Measurements from ENCODE around the gene ITPR2. TPM values are rescaled to one million over a fixed set of nuclear protein-coding genes. Genes with fewer than 3 reads are reported as not detected.

ITPR2 gene
- total and polyA plus RNA-seq, 2 of the 13 experiments (the other 11 are each of a cell fraction or from before 2014, with no cell fraction given): 31.9 to 81.9 TPM

DNA sequence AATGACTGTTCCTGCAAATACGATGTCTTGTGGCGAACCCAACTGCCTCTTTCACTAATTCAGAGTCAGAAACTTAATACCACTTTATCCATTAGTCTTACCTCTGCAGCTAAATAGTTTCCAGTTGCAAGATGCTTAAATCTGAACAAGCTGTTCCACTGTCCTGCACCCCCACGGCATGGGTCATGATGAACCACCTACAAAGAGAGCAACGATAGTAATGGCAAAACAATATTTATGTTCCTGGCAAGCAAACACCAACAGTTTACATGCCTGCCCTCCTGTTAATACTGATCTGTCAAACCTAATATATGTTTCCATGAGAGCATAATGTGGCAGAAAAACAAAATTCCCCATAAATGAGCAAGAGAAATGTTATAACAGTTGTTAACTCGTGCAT lies 121.9 kb downstream of the ITPR2 start:
- no peak overlapping the region for H3K27ac ChIP-seq (ENCODE audit: extremely low read length, insufficient read depth, low read length)
- no peaks in the 10 kb centered on the region for H3K9me3 ChIP-seq (ENCODE audit: low read length)
- H3K4me3 ChIP-seq (replicated peaks in 1 of 3; ENCODE audit: insufficient read depth in 1 of 3, low read depth in 2 of 3, low read length in 3 of 3): no peak overlapping the region
- H2AFZ ChIP-seq (ENCODE audit: low read length): no peak overlapping the region
- TF ChIP-seq ZNF550 (CRISPR knock-in tag; IDR thresholded peaks at IDR 0.05; ENCODE audit: borderline replicate concordance) (no peak), POLR2AphosphoS5 (IDR thresholded peaks at IDR 0.05; ENCODE audit: low read depth, low read length) (no peak), BRD4 (CRISPR knock-in tag; IDR thresholded peaks at IDR 0.05) (no peak), RBM22 (optimal IDR thresholded peaks at IDR 0.05; ENCODE audit: low read length) (peak; percentile 65), CCDC6 (CRISPR knock-in tag; IDR thresholded peaks at IDR 0.05) (no peak)
- TF ChIP-seq, protein P1, sequence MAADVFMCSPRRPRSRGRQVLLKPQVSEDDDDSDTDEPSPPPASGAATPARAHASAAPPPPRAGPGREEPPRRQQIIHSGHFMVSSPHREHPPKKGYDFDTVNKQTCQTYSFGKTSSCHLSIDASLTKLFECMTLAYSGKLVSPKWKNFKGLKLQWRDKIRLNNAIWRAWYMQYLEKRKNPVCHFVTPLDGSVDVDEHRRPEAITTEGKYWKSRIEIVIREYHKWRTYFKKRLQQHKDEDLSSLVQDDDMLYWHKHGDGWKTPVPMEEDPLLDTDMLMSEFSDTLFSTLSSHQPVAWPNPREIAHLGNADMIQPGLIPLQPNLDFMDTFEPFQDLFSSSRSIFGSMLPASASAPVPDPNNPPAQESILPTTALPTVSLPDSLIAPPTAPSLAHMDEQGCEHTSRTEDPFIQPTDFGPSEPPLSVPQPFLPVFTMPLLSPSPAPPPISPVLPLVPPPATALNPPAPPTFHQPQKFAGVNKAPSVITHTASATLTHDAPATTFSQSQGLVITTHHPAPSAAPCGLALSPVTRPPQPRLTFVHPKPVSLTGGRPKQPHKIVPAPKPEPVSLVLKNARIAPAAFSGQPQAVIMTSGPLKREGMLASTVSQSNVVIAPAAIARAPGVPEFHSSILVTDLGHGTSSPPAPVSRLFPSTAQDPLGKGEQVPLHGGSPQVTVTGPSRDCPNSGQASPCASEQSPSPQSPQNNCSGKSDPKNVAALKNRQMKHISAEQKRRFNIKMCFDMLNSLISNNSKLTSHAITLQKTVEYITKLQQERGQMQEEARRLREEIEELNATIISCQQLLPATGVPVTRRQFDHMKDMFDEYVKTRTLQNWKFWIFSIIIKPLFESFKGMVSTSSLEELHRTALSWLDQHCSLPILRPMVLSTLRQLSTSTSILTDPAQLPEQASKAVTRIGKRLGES (CRISPR knock-in tag; IDR thresholded peaks at IDR 0.05; ENCODE audit: borderline replicate concordance): no peak
- H3K4me1 ChIP-seq (ENCODE audit: insufficient read depth, low read length): peaks cover 5% of the 10 kb centered on the region; the same call in 1 of the 2 replicates
- in situ Hi-C loops (cut with HindIII; ENCODE audit: extremely low pct_ligation_motif_present, low pct_unique_long_range_greater_than_20kb) (no loop called here), intact Hi-C loops (cut with micrococcal nuclease; ENCODE audit: unreplicated experiment) (loop anchor here (10.0 kb wide), 1 partner anchor 54 kb away; no protein-coding TSS in a partner anchor)
- ChIA-PET POLR2A (no interaction called here), CTCF (ENCODE audit: low intra/inter-chr PET ratio, low total read pairs) (no interaction called here)
- H3K36me3 ChIP-seq (replicated peaks in 1 of 2; ENCODE audit: control insufficient read depth in 1 of 2, insufficient read depth in 2 of 2, low read length in 2 of 2): peaks cover 27 to 76% of the 10 kb centered on the region in 2 experiments
- H3K27me3 ChIP-seq (ENCODE audit: control insufficient read depth in 1 of 2, insufficient read depth in 2 of 2, low read length in 2 of 2): no peaks in the 10 kb centered on the region
- ATAC-seq (no peak), FAIRE-seq (no peak), DNase-seq (ENCODE audit: low spot score) (no peak)
- WGBS (ENCODE audit: low lambda C conversion rate): 97% methylated on average over 5 of the region's 5 CpGs
- H4K20me1 ChIP-seq (ENCODE audit: insufficient read depth, low read length): no peaks in the 10 kb centered on the region
- no peak overlapping the region for H3K4me2 ChIP-seq (ENCODE audit: low read depth, low read length)
- no TSS peak for BruUV-seq (replicated peaks)
- no peaks in the 10 kb centered on the region for H3K79me2 ChIP-seq (ENCODE audit: insufficient read depth, low read length)
- H3K9ac ChIP-seq (ENCODE audit: insufficient read depth, low read depth, low read length): no peak overlapping the region

DNA sequence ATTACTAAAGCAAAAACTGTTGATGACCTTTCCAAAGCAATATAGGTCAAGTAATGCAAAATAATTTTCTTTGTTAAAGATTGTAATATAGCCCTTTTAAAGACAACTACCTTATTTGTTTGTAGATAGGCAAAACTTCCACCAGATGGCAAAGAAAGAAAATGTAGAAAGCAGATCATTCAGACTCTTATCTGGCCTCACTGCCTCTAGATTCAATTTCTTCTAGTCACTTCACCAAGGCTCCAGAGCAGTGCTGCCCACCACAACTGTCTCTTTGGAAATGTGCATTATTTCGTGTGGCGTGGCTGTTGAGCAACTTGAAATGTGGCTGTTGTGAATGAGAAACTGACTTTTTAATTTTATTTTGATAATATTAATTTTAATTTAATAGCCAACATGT lies 127.1 kb downstream of the ITPR2 start:
- Histone ChIP-seq H3K4me1 (ENCODE audit: insufficient read depth, low read length) (peaks cover 19% of the 10 kb centered on the region), H3K36me3 (replicated peaks in 1 of 2; ENCODE audit: control insufficient read depth in 1 of 2, insufficient read depth in 2 of 2, low read length in 2 of 2) (peaks cover 5 to 53% of the 10 kb centered on the region in 2 experiments; a peak in 3 of 5 replicates), H2AFZ (ENCODE audit: low read length) (no peak overlapping the region), H3K27ac (ENCODE audit: extremely low read length, insufficient read depth, low read length) (no peak overlapping the region), H3K4me2 (ENCODE audit: low read depth, low read length) (no peak overlapping the region), H4K20me1 (ENCODE audit: insufficient read depth, low read length) (no peaks in the 10 kb centered on the region), H3K27me3 (ENCODE audit: control insufficient read depth in 1 of 2, insufficient read depth in 2 of 2, low read length in 2 of 2) (no peaks in the 10 kb centered on the region), H3K79me2 (ENCODE audit: insufficient read depth, low read length) (no peaks in the 10 kb centered on the region), H3K9ac (ENCODE audit: insufficient read depth, low read depth, low read length) (no peak overlapping the region), H3K9me3 (ENCODE audit: low read length) (no peaks in the 10 kb centered on the region), H3K4me3 (replicated peaks in 1 of 3; ENCODE audit: insufficient read depth in 1 of 3, low read depth in 2 of 3, low read length in 3 of 3) (no peak overlapping the region)
- in situ Hi-C loops (cut with HindIII; ENCODE audit: extremely low pct_ligation_motif_present, low pct_unique_long_range_greater_than_20kb) (no loop called here), intact Hi-C loops (cut with micrococcal nuclease; ENCODE audit: unreplicated experiment) (no loop called here)
- POLR2A ChIA-PET: no interaction called here
- DNase-seq (ENCODE audit: low spot score) (no peak), FAIRE-seq (no peak), ATAC-seq (no peak)
- WGBS (ENCODE audit: low lambda C conversion rate): 93% methylated on average over 2 of the region's 2 CpGs
- BruUV-seq (replicated peaks): no TSS peak
- CTCF ChIA-PET (ENCODE audit: low intra/inter-chr PET ratio, low total read pairs): no interaction called here
- TF ChIP-seq ZNF557 (CRISPR knock-in tag; IDR thresholded peaks at IDR 0.05) (no peak), FOXP4 (CRISPR knock-in tag; IDR thresholded peaks at IDR 0.05) (no peak), ETS1 (CRISPR knock-in tag; IDR thresholded peaks at IDR 0.05) (no peak), CCDC6 (CRISPR knock-in tag; IDR thresholded peaks at IDR 0.05) (no peak)
- TF ChIP-seq, protein P2, sequence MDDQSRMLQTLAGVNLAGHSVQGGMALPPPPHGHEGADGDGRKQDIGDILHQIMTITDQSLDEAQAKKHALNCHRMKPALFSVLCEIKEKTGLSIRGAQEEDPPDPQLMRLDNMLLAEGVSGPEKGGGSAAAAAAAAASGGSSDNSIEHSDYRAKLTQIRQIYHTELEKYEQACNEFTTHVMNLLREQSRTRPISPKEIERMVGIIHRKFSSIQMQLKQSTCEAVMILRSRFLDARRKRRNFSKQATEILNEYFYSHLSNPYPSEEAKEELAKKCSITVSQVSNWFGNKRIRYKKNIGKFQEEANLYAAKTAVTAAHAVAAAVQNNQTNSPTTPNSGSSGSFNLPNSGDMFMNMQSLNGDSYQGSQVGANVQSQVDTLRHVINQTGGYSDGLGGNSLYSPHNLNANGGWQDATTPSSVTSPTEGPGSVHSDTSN (CRISPR knock-in tag; IDR thresholded peaks at IDR 0.05; ENCODE audit: borderline replicate concordance): no peak
